ENCODE results near the gene RAB44. TPM values are rescaled to one million over a fixed set of nuclear protein-coding genes. Genes with fewer than 3 reads are reported as not detected.

RAB44 gene
- polyA plus RNA-seq, 2 of the 4 experiments (the other 2 are of a cell fraction) = 0.04 to 0.09 TPM

DNA sequence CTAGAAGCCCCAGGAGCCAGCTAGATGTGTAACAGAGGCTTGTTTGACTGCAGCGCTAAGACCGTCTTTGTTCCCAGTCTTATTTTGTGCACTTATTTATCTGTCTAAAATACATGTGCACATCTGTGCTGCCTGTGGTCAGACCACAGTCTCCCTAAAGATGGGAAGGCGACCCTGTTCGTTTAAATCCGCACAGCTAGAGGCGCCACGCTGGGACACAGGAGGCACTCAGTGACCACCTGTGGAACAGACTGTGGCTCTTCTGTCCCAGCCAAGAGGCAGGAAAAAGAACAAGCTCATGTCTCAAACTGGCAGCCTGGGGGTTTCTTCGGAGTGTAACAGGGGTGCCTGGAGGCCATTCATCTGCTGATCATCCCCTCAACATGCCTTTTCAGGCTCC is 74.8 kb downstream of the RAB44 start:
- FAIRE-seq = no peak
- H3K27ac ChIP-seq = no peak overlapping the region
- no peaks in the 10 kb centered on the region for H3K9me3 ChIP-seq
- no peak for ATAC-seq
- no peaks in the 10 kb centered on the region for H3K4me1 ChIP-seq
- H3K4me2 ChIP-seq = no peak overlapping the region
- CTCF ChIA-PET = interaction anchor here (1.0 to 14.0 kb wide), 4 partner anchors 10 to 113 kb away, joined by 3 to 137 read pairs (median 6); no protein-coding TSS in a partner anchor
- TF ChIP-seq TP53 (CRISPR knock-in tag; IDR thresholded peaks at IDR 0.05) = no peak
- TF ChIP-seq, protein P1, sequence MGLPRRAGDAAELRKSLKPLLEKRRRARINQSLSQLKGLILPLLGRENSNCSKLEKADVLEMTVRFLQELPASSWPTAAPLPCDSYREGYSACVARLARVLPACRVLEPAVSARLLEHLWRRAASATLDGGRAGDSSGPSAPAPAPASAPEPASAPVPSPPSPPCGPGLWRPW (IDR thresholded peaks at IDR 0.05) = no peak
- no peak for DNase-seq (ENCODE audit: low read depth in 1 of 2, low spot score in 1 of 2)
- no peak overlapping the region for H3K4me3 ChIP-seq
- 94% methylated on average over 8 of the region's 8 CpGs for WGBS (ENCODE audit: missing lambda C conversion rate)
- POLR2A ChIA-PET = no interaction called here

DNA sequence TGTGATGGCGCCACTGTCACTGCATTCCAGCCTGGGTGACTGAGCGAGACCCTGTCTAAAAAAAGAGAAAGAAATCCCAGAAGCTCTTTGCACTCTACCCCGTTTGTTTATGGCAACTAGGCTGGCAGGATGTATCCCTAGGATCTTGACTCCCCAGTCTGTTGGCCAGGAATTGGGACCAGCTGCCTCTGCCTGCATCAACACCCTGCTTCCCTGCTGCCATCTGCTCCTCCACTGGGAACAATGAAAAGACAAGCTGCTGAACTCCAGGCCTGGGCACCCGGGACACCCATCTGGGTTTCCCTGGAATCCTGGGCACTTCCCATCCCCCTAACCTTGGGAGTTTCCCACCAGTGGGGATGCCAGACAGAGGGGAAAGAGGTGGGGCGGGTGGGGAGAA is 76.7 kb downstream of the RAB44 start:
- FAIRE-seq (no peak), DNase-seq (ENCODE audit: low read depth in 1 of 2, low spot score in 1 of 2) (no peak), ATAC-seq (no peak)
- TF ChIP-seq NPAS2 (CRISPR knock-in tag; IDR thresholded peaks at IDR 0.05; ENCODE audit: borderline replicate concordance) = no peak
- TF ChIP-seq, protein P2, sequence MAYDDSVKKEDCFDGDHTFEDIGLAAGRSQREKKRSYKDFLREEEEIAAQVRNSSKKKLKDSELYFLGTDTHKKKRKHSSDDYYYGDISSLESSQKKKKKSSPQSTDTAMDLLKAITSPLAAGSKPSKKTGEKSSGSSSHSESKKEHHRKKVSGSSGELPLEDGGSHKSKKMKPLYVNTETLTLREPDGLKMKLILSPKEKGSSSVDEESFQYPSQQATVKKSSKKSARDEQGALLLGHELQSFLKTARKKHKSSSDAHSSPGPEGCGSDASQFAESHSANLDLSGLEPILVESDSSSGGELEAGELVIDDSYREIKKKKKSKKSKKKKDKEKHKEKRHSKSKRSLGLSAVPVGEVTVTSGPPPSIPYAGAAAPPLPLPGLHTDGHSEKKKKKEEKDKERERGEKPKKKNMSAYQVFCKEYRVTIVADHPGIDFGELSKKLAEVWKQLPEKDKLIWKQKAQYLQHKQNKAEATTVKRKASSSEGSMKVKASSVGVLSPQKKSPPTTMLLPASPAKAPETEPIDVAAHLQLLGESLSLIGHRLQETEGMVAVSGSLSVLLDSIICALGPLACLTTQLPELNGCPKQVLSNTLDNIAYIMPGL (CRISPR knock-in tag; IDR thresholded peaks at IDR 0.05; ENCODE audit: borderline replicate concordance) = no peak
- TF ChIP-seq GATA3 (IDR thresholded peaks at IDR 0.05; ENCODE audit: borderline replicate concordance) = no peak
- no peak for TF ChIP-seq ZC3H11A (IDR thresholded peaks at IDR 0.05)
- TF ChIP-seq FOSB (CRISPR knock-in tag; IDR thresholded peaks at IDR 0.05) = no peak
- no peak for TF ChIP-seq KDM5A (IDR thresholded peaks at IDR 0.05)
- TF ChIP-seq HOXB5 (CRISPR knock-in tag; IDR thresholded peaks at IDR 0.05) = no peak
- no peak for TF ChIP-seq CBX8 (IDR thresholded peaks at IDR 0.05)
- no peak for TF ChIP-seq MAZ (IDR thresholded peaks at IDR 0.05; ENCODE audit: borderline replicate concordance, low read depth, low read length)
- TF ChIP-seq POLR2AphosphoS2 (conservative IDR thresholded peaks at IDR 0.05; ENCODE audit: low read length) = no peak
- no peak for TF ChIP-seq RAD21 (conservative IDR thresholded peaks at IDR 0.05 in 1 of 2, IDR thresholded peaks at IDR 0.05 in 1 of 2)
- no peak for TF ChIP-seq TFCP2L1 (CRISPR knock-in tag; IDR thresholded peaks at IDR 0.05)
- TF ChIP-seq, protein P3, sequence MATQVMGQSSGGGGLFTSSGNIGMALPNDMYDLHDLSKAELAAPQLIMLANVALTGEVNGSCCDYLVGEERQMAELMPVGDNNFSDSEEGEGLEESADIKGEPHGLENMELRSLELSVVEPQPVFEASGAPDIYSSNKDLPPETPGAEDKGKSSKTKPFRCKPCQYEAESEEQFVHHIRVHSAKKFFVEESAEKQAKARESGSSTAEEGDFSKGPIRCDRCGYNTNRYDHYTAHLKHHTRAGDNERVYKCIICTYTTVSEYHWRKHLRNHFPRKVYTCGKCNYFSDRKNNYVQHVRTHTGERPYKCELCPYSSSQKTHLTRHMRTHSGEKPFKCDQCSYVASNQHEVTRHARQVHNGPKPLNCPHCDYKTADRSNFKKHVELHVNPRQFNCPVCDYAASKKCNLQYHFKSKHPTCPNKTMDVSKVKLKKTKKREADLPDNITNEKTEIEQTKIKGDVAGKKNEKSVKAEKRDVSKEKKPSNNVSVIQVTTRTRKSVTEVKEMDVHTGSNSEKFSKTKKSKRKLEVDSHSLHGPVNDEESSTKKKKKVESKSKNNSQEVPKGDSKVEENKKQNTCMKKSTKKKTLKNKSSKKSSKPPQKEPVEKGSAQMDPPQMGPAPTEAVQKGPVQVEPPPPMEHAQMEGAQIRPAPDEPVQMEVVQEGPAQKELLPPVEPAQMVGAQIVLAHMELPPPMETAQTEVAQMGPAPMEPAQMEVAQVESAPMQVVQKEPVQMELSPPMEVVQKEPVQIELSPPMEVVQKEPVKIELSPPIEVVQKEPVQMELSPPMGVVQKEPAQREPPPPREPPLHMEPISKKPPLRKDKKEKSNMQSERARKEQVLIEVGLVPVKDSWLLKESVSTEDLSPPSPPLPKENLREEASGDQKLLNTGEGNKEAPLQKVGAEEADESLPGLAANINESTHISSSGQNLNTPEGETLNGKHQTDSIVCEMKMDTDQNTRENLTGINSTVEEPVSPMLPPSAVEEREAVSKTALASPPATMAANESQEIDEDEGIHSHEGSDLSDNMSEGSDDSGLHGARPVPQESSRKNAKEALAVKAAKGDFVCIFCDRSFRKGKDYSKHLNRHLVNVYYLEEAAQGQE (IDR thresholded peaks at IDR 0.05) = no peak
- TF ChIP-seq ZFP36 (IDR thresholded peaks at IDR 0.05; ENCODE audit: borderline replicate concordance, partially characterized antibody) = no peak
- no peak for TF ChIP-seq JUN (IDR thresholded peaks at IDR 0.05)
- TF ChIP-seq, protein P4, sequence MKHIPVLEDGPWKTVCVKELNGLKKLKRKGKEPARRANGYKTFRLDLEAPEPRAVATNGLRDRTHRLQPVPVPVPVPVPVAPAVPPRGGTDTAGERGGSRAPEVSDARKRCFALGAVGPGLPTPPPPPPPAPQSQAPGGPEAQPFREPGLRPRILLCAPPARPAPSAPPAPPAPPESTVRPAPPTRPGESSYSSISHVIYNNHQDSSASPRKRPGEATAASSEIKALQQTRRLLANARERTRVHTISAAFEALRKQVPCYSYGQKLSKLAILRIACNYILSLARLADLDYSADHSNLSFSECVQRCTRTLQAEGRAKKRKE (CRISPR knock-in tag; IDR thresholded peaks at IDR 0.05; ENCODE audit: low read depth) = no peak
- no peak for TF ChIP-seq FOSL2 (IDR thresholded peaks at IDR 0.05)
- TF ChIP-seq FOSL2 (CRISPR knock-in tag; IDR thresholded peaks at IDR 0.05) = no peak
- TF ChIP-seq ZNF302 (CRISPR knock-in tag; IDR thresholded peaks at IDR 0.05) = no peak
- POLR2A ChIA-PET = no interaction called here
- Histone ChIP-seq H3K27ac (no peak overlapping the region), H3K4me3 (no peak overlapping the region), H3K9me3 (no peaks in the 10 kb centered on the region), H3K4me1 (no peaks in the 10 kb centered on the region), H3K4me2 (no peak overlapping the region)
- WGBS (ENCODE audit: missing lambda C conversion rate) = 62% methylated on average over 4 of the region's 5 CpGs
- CTCF ChIA-PET = interaction anchor here (1.1 to 14.0 kb wide), 3 partner anchors 8 to 15 kb away, joined by 3 to 137 read pairs (median 4); no protein-coding TSS in a partner anchor
